HG03095 (cell line): ENCODE data around the gene RAD21L1.

Experiments
- ATAC-seq: cut with Tn5 transposase; IDR thresholded peaks from one replicate; pipeline ENCODE4 v1.9.1; 2021; ENCODE audit warnings: moderate library complexity; ENCODE audit not compliant: unreplicated experiment

RAD21L1 gene

GRCh38 chr20:1293641-1294379 lies 68.0 kb downstream of the RAD21L1 start:
- ATAC-seq, result no peak

GRCh38 chr20:1294497-1294896 lies 68.7 kb downstream of the RAD21L1 start:
- ATAC-seq, result no peak

- ATAC-seq, result no peak
Measured at GRCh38 chr20:1295276-1295930, 69.6 kb downstream of the RAD21L1 start.

- no peak for ATAC-seq
Measured at GRCh38 chr20:1296117-1296610, 70.3 kb downstream of the RAD21L1 start.

- ATAC-seq, result no peak
Measured at GRCh38 chr20:1296922-1297321, 71.1 kb downstream of the RAD21L1 start.

- no peak for ATAC-seq
Measured at GRCh38 chr20:1297486-1297885, 71.6 kb downstream of the RAD21L1 start.

- no peak for ATAC-seq
Measured at GRCh38 chr20:1298166-1298565, 72.3 kb downstream of the RAD21L1 start.

GRCh38 chr20:1298888-1299511 lies 73.2 kb downstream of the RAD21L1 start:
- no peak for ATAC-seq

- no peak for ATAC-seq
Measured at GRCh38 chr20:1299522-1299921, 73.7 kb downstream of the RAD21L1 start.

GRCh38 chr20:1300083-1300840 lies 74.4 kb downstream of the RAD21L1 start:
- no peak for ATAC-seq

- no peak for ATAC-seq
Measured at GRCh38 chr20:1301031-1301529, 75.2 kb downstream of the RAD21L1 start.

GRCh38 chr20:1302685-1303541 lies 77.1 kb downstream of the RAD21L1 start:
- no peak for ATAC-seq

GRCh38 chr20:1304710-1305515 lies 79.1 kb downstream of the RAD21L1 start:
- no peak for ATAC-seq
